NB4 (cell line): ENCODE results near the gene HMGB3.

Experiments
- CTCF ChIP-seq: IDR thresholded peaks from one replicate; pipeline ENCODE4 v1.5.1; 2012; ENCODE audit warnings: low read depth, low read length
- MAX ChIP-seq: IDR thresholded peaks from 2 replicates; pipeline ENCODE4 v1.6.1; 2011; ENCODE audit warnings: low read depth, low read length
- POLR2A ChIP-seq: IDR thresholded peaks from 2 replicates; pipeline ENCODE4 v1.6.1; 2011; ENCODE audit warnings: mild to moderate bottlenecking; ENCODE audit not compliant: insufficient read length; ENCODE audit errors: extremely low read depth

- TF ChIP-seq POLR2A: no peak
- TF ChIP-seq CTCF: no peak
- TF ChIP-seq MAX: no peak
Measured at GRCh38 chrX:150982235-150982787, 824 bp upstream of the HMGB3 start.
